ENCODE measurements around the gene IMPACT.
A peak's percentile ranks its signal among the peaks of the same experiment; 100 is the strongest.

IMPACT gene

GRCh38 chr18:24485681-24486080 lies 59.2 kb downstream of the IMPACT start:
- DNase-seq: no peak

DNA sequence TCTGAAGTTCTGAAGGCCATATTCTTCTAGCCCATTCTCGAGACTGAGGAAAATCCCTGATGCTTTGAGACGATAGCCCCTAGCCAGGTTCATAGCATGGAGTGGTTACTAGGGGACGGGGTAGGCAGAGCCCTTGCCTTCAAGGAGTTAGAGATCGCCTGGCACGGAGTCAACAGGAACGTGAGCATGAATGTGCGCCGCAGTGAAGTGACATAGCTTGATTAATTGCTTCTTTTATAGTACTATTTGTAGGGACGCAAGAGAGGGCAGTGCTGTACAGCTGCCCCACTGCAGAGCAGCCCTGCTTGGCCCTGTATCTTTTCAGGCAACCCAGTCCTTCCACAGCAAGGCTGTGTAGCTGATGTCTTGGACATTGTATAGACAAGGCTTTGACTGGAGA lies 60.2 kb downstream of the IMPACT start:
- no peak for DNase-seq

DNA sequence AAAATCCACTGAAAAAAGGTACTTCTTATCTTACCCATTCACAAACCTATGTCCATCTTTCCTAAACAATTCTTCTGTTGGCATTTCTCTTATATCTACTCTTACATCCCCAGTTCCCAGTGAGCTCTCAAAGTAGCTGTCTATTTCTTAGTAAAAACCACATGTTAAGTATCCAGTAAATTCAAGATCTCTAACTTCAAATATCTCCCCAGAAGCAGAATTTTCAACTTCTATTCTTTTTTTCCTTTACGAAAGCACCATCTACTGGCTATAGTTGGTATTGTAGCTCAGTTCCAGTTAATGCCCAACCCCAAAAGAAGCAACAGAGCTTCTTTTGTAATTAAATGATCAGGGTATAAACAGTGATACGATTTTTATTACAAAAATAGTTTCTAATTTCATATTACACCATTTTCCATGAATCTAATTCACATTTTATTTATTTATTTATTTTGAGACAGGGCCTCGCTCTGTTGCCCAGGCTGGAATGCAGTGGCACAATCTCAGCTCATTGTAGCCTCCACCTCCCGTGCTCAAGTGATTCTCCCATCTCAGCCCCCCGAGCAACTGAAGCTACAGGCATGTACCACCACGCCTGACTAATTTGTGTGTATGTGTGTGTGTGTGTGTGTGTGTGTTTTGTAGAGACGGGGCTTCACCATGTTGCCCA lies 62.5 kb downstream of the IMPACT start:
- peak; percentile 60 for DNase-seq

- peak; percentile 35 for DNase-seq
Measured at GRCh38 chr18:24490539-24490938, 64.1 kb downstream of the IMPACT start.

- peak; percentile 70 for DNase-seq
Measured at GRCh38 chr18:24491927-24492834, 65.7 kb downstream of the IMPACT start.

GRCh38 chr18:24494586-24494985 lies 68.1 kb downstream of the IMPACT start:
- DNase-seq: no peak

DNA sequence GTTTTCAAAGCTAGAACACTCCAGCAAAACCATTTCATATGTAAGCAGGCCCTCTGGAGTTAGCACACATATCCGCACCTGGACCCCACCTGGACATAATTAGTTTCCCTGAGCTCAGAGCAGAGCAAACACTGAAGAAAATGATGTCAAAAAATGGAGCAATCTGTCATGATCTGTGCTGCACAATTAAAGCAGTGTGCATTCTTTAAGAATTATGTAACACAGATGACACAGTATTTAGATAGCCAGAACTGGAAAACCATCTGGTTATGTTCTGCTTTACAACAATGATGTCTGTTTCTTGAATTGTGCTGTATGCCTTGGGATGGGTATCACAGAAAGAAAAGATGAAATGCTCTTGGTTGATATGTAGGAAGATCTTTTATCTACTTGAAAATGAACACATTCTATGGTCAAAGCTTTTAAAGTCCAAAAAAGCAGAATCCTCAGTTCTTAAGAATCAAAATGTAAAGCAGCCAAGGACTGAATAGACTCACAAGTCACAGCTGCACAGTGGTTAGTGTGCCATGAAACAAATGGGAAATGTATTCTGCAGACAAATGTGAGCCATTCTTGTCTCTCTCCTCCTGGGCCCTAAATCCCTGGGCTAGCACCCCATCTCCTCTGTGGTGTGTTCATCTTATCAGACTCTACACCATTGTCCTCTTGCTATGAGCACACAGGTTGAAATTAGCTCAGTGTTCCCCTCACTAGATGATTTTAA lies 70.7 kb downstream of the IMPACT start:
- DNase-seq: no peak

- DNase-seq: no peak
Measured at GRCh38 chr18:24499814-24500213, 73.3 kb downstream of the IMPACT start.

- DNase-seq: no peak
Measured at GRCh38 chr18:24500217-24500616, 73.7 kb downstream of the IMPACT start.

GRCh38 chr18:24500766-24501165 lies 74.3 kb downstream of the IMPACT start:
- DNase-seq: no peak

DNA sequence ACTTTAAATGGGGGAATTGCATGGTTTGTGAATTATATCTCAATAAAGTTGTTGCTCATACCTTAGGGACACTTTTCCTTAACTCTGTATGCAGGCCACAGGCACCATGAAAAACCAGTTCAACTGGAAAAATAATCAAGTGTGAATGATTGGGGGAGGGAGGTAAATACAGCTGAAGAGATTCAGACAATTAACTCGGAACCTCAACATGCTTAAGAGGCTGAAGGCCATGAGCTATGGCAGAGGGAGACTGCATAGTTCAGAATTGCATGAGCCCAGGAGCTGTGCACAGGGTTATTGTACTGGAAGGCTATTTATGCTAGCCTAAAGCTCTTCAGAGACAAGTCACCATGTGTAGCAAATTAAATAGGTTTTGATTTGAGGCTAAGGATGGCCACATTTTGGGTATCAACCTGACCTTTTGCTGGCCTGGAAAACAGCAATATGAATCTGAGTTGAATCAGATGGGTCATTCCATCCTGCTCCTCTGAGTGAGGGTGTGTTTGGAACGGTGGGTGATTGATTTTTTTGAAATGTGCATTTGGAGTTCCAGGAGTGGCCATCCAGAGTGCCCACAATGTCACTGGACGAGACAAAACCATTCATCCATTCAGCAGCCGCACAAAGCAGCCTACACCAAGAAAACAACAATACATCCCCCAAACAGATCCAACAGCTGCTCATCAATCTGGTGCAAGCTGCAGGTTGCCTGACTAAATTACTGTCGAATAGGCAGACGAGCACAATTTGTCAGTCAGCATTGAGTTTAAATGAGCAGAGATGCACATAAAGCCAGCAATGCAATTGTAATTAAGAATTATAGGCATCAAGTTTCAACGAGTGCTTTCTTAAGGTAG lies 76.4 kb downstream of the IMPACT start:
- peak; percentile 69 for DNase-seq

Data from retina (tissue), 1 donor.